Measurements from ENCODE around the gene LCTL.

DNA sequence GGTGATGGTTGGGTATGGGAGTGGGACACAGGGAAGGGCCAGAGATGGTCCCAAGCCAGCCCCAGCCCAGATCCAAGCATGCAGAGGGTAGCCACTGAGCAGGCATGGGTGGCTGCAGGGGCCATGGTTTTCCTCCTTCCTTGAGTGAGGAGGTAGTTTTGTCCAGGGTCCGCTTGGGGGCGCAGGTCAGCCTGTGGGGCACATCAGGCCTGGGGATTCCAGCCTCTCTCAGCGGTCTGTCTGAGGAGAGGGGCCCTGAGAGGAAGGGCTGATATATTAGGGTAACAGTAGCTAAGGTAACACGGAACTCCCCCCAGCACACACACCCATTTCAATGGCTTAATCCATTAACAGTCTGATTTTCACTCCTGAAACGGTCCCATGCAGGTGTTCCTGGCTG is 22.7 kb upstream of the LCTL start:
- no peak for TF ChIP-seq TAF1 (IDR thresholded peaks at IDR 0.05; ENCODE audit: borderline replicate concordance, low read depth, low read length)
- no peak for TF ChIP-seq POLR2AphosphoS5 (IDR thresholded peaks at IDR 0.05; ENCODE audit: low read depth, low read length)
- no peak for TF ChIP-seq RAD21 (IDR thresholded peaks at IDR 0.05; ENCODE audit: low read length)
- no peak for TF ChIP-seq MXI1 (IDR thresholded peaks at IDR 0.05; ENCODE audit: low read depth, low read length)
- TF ChIP-seq FOXJ3 (CRISPR knock-in tag; IDR thresholded peaks at IDR 0.05), result no peak
- TF ChIP-seq NFIC (IDR thresholded peaks at IDR 0.05; ENCODE audit: borderline replicate concordance), result no peak
